ENCODE measurements around the gene THSD7B. TPM values are rescaled to one million over a fixed set of nuclear protein-coding genes. Genes with fewer than 3 reads are reported as not detected.

The THSD7B gene
- total RNA-seq, 1 experiment from 2014 or later: 6.9 TPM

- no peak overlapping the region for H3K4me3 ChIP-seq (ENCODE audit: low read depth, low read length)
- peaks cover 10% of the 10 kb centered on the region for H3K4me1 ChIP-seq
- POLR2A ChIA-PET: no interaction called here
- BruUV-seq (replicated peaks): no TSS peak
- no peaks in the 10 kb centered on the region for H3K27me3 ChIP-seq (replicated peaks; ENCODE audit: control insufficient read depth, insufficient read depth, low read length)
- H3K4me3 Mint-ChIP-seq (ENCODE audit: unreplicated experiment): no peak overlapping the region
- no peak for TF ChIP-seq CTCF (IDR thresholded peaks at IDR 0.05; ENCODE audit: insufficient read depth in 1 of 2, low read depth in 1 of 2, low read length in 1 of 2, severe bottlenecking in 1 of 2, unreplicated experiment in 1 of 2)
- no peak overlapping the region for H3K27ac Mint-ChIP-seq (ENCODE audit: unreplicated experiment)
- CTCF ChIA-PET: no interaction called here
- no peak for DNase-seq
- H3K9me3 Mint-ChIP-seq (ENCODE audit: unreplicated experiment): peaks cover 8% of the 10 kb centered on the region
- H3K36me3 ChIP-seq (ENCODE audit: control insufficient read depth, insufficient read depth, low read length): no peaks in the 10 kb centered on the region
- no peaks in the 10 kb centered on the region for H3K36me3 Mint-ChIP-seq (ENCODE audit: insufficient read depth, unreplicated experiment)
- peaks cover 3% of the 10 kb centered on the region for H3K9me3 ChIP-seq
- no peaks in the 10 kb centered on the region for H3K27me3 Mint-ChIP-seq (ENCODE audit: insufficient read depth, unreplicated experiment)
- intact Hi-C loops (cut with micrococcal nuclease; ENCODE audit: unreplicated experiment): no loop called here
- H3K4me1 Mint-ChIP-seq (ENCODE audit: low read depth, unreplicated experiment): peaks cover 7% of the 10 kb centered on the region
Measured at GRCh38 chr2:136917411-136917881, 152.1 kb downstream of the THSD7B start.

GRCh38 chr2:136919682-136920081, 154.3 kb downstream of the THSD7B start:
- H3K27me3 ChIP-seq (replicated peaks; ENCODE audit: control insufficient read depth, insufficient read depth, low read length): no peaks in the 10 kb centered on the region
- no TSS peak for BruUV-seq (replicated peaks)
- H3K27ac Mint-ChIP-seq (ENCODE audit: unreplicated experiment): no peak overlapping the region
- H3K4me1 ChIP-seq: peaks cover 10% of the 10 kb centered on the region
- ChIA-PET CTCF (no interaction called here), POLR2A (interaction anchor here (0.6 kb wide), 1 partner anchor 66 kb away, joined by 3 read pairs; no protein-coding TSS in a partner anchor)
- peaks cover 16% of the 10 kb centered on the region for H3K9me3 Mint-ChIP-seq (ENCODE audit: unreplicated experiment)
- H3K4me1 Mint-ChIP-seq (ENCODE audit: low read depth, unreplicated experiment): peaks cover 12% of the 10 kb centered on the region
- intact Hi-C loops (cut with micrococcal nuclease; ENCODE audit: unreplicated experiment): loop anchor here (5.0 kb wide), 1 partner anchor 497 kb away; no protein-coding TSS in a partner anchor
- H3K4me3 Mint-ChIP-seq (ENCODE audit: unreplicated experiment): no peak overlapping the region
- H3K36me3 ChIP-seq (ENCODE audit: control insufficient read depth, insufficient read depth, low read length): no peaks in the 10 kb centered on the region
- no peak overlapping the region for H3K4me3 ChIP-seq (ENCODE audit: low read depth, low read length)
- H3K36me3 Mint-ChIP-seq (ENCODE audit: insufficient read depth, unreplicated experiment): no peaks in the 10 kb centered on the region
- H3K27me3 Mint-ChIP-seq (ENCODE audit: insufficient read depth, unreplicated experiment): no peaks in the 10 kb centered on the region
- no peak for DNase-seq
- TF ChIP-seq CTCF (IDR thresholded peaks at IDR 0.05; ENCODE audit: insufficient read depth in 1 of 2, low read depth in 1 of 2, low read length in 1 of 2, severe bottlenecking in 1 of 2, unreplicated experiment in 1 of 2): no peak
- H3K9me3 ChIP-seq: peaks cover 3% of the 10 kb centered on the region

GRCh38 chr2:136920652-136921333, 155.4 kb downstream of the THSD7B start:
- no peaks in the 10 kb centered on the region for H3K27me3 Mint-ChIP-seq (ENCODE audit: insufficient read depth, unreplicated experiment)
- peaks cover 27% of the 10 kb centered on the region for H3K9me3 Mint-ChIP-seq (ENCODE audit: unreplicated experiment)
- intact Hi-C loops (cut with micrococcal nuclease; ENCODE audit: unreplicated experiment): loop anchor here (5.0 kb wide), 1 partner anchor 498 kb away; no protein-coding TSS in a partner anchor

More at GRCh38 chr2:136920652-136921333, 155.4 kb downstream of the THSD7B start:
- H3K4me3 Mint-ChIP-seq (ENCODE audit: unreplicated experiment): no peak overlapping the region
- Histone ChIP-seq H3K9me3 (peaks cover 12% of the 10 kb centered on the region), H3K27me3 (replicated peaks; ENCODE audit: control insufficient read depth, insufficient read depth, low read length) (no peaks in the 10 kb centered on the region), H3K36me3 (ENCODE audit: control insufficient read depth, insufficient read depth, low read length) (no peaks in the 10 kb centered on the region), H3K4me3 (ENCODE audit: low read depth, low read length) (no peak overlapping the region), H3K4me1 (peaks cover 10% of the 10 kb centered on the region)
- no peak for DNase-seq
- POLR2A ChIA-PET: no interaction called here
- H3K4me1 Mint-ChIP-seq (ENCODE audit: low read depth, unreplicated experiment): peaks cover 12% of the 10 kb centered on the region
- no peak overlapping the region for H3K27ac Mint-ChIP-seq (ENCODE audit: unreplicated experiment)
- H3K36me3 Mint-ChIP-seq (ENCODE audit: insufficient read depth, unreplicated experiment): no peaks in the 10 kb centered on the region
- CTCF ChIA-PET: interaction anchor here (0.7 kb wide), 4 partner anchors 22 to 712 kb away, joined by 3 to 7 read pairs (median 4); no protein-coding TSS in a partner anchor
- BruUV-seq (replicated peaks): no TSS peak
- TF ChIP-seq CTCF (IDR thresholded peaks at IDR 0.05; ENCODE audit: insufficient read depth in 1 of 2, low read depth in 1 of 2, low read length in 1 of 2, severe bottlenecking in 1 of 2, unreplicated experiment in 1 of 2): no peak

All from Caco-2 (cell line).